ENCODE results near the gene SRRM3. TPM values are rescaled to one million over a fixed set of nuclear protein-coding genes. Genes with fewer than 3 reads are reported as not detected.
"Not testable (repeated sequence)": the region's sequence is repeated elsewhere in the genome, so short reads cannot be mapped to it uniquely, and the experiment has no call there.

Gene SRRM3
- total RNA-seq, 1 donor from 2014 or later = 1.1 TPM

DNA sequence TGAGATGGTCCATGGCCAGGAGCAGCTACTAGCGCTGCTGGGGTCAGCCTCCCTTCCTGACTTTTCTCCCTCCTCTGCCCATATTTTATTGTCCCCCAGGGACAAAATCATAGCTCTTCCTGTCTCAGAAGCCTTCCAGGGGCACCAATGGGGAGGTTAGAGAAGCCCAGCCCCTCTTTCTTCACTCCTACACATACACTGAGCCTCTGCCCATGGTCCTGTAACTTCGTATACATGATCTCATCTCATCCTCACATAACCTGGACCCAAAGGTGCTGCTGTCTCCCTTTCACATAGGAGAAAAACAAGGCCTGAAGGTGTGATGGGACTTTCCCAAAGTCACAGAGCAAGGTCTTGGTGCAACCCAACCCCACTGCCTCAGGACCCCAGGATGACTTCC is 2.5 kb downstream of the SRRM3 start:
- no peak for DNase-seq
- TF ChIP-seq, protein P1, sequence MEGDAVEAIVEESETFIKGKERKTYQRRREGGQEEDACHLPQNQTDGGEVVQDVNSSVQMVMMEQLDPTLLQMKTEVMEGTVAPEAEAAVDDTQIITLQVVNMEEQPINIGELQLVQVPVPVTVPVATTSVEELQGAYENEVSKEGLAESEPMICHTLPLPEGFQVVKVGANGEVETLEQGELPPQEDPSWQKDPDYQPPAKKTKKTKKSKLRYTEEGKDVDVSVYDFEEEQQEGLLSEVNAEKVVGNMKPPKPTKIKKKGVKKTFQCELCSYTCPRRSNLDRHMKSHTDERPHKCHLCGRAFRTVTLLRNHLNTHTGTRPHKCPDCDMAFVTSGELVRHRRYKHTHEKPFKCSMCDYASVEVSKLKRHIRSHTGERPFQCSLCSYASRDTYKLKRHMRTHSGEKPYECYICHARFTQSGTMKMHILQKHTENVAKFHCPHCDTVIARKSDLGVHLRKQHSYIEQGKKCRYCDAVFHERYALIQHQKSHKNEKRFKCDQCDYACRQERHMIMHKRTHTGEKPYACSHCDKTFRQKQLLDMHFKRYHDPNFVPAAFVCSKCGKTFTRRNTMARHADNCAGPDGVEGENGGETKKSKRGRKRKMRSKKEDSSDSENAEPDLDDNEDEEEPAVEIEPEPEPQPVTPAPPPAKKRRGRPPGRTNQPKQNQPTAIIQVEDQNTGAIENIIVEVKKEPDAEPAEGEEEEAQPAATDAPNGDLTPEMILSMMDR (IDR thresholded peaks at IDR 0.05) = no peak
- H3K4me3 ChIP-seq = no peak overlapping the region
- intact Hi-C loops (cut with DNase I) = no loop called here
- H3K27ac ChIP-seq = no peak overlapping the region
- H3K36me3 ChIP-seq = no peaks in the 10 kb centered on the region
- H3K4me1 ChIP-seq = no peaks in the 10 kb centered on the region
- no peak for ATAC-seq
- H3K27me3 ChIP-seq = peaks cover 18% of the 10 kb centered on the region
- no peaks in the 10 kb centered on the region for H3K9me3 ChIP-seq

GRCh38 chr7:76206633-76207032 is 4.9 kb downstream of the SRRM3 start:
- H3K9me3 ChIP-seq = no peaks in the 10 kb centered on the region
- ATAC-seq (no peak), DNase-seq (no peak)
- H3K4me3 ChIP-seq = no peak overlapping the region
- H3K36me3 ChIP-seq = no peaks in the 10 kb centered on the region
- intact Hi-C loops (cut with DNase I) = no loop called here
- H3K27me3 ChIP-seq = peaks cover 6% of the 10 kb centered on the region
- TF ChIP-seq, protein P1 (IDR thresholded peaks at IDR 0.05) = no peak
- H3K4me1 ChIP-seq = no peaks in the 10 kb centered on the region
- no peak overlapping the region for H3K27ac ChIP-seq

DNA sequence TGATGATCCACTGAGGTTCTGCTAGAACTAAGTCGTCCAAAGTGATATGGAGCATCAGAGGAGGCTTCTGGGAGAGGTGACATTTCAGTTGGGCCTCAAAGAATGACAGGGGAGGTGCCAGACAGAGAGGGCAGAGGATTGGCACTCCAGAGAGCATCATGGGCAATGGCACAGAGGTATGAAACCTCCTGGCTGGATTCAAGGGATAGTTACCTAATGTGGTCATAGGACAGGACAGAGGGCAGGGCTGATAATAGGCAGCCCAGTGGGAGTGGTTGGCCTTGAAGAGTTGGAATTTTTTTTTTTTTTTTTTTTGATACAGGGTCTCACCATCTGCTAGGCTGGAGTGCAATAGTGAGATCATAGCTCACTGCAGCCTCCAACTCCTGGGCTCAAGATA is 7.6 kb downstream of the SRRM3 start:
- ATAC-seq (no peak), DNase-seq (no peak)
- Histone ChIP-seq H3K9me3 (no peaks in the 10 kb centered on the region), H3K27ac (no peak overlapping the region), H3K36me3 (no peaks in the 10 kb centered on the region), H3K4me1 (no peaks in the 10 kb centered on the region), H3K27me3 (peaks cover 12% of the 10 kb centered on the region), H3K4me3 (no peak overlapping the region)
- TF ChIP-seq, protein P1 (IDR thresholded peaks at IDR 0.05) = no peak
- intact Hi-C loops (cut with DNase I) = no loop called here

DNA sequence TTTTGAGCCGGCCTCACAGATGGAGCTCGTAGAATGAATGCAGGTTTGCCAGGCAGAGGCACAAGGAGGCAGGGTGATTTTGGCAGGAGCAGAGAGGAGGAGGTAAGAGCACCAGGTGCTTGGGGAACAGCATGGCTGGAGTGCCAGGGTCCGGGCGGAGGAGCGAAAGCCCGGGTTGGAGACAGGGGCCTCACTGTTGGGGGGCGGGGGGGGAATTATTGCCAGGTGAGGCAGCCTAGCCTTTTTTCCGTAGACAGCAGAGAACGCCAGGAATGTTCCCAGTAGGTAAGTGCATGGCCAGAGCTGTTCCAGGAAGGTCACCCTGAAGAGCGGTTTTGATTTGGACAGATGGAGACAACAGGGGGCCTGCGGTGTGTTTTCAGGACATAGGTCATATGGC is 9.5 kb downstream of the SRRM3 start:
- peaks cover 12% of the 10 kb centered on the region for H3K27me3 ChIP-seq
- H3K27ac ChIP-seq = no peak overlapping the region
- H3K4me1 ChIP-seq = no peaks in the 10 kb centered on the region
- H3K36me3 ChIP-seq = no peaks in the 10 kb centered on the region
- no peak for DNase-seq
- no peak for ATAC-seq
- TF ChIP-seq, protein P1 (IDR thresholded peaks at IDR 0.05) = no peak
- no peaks in the 10 kb centered on the region for H3K9me3 ChIP-seq
- no peak overlapping the region for H3K4me3 ChIP-seq
- intact Hi-C loops (cut with DNase I) = no loop called here

DNA sequence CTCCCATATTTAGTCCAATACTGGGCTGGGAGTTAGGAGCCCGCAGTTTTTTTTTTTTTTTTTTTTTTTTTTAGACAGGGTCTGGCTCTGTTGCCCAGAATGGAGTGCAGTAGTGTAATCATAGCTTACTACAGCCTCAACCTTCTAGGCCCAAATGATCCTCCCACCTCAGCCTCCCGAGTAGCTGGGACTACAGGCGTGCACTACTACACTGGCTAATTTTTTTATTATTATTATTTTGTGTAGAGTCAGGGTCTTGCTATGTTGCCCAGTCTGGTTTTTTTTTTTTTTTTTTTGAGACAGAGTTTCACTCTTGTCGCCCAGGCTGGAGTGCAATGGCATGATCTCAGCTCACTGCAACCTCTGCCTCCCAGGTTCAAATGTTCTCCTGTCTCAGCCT is 13.7 kb downstream of the SRRM3 start:
- intact Hi-C loops (cut with DNase I) = not testable (repeated sequence)

DNA sequence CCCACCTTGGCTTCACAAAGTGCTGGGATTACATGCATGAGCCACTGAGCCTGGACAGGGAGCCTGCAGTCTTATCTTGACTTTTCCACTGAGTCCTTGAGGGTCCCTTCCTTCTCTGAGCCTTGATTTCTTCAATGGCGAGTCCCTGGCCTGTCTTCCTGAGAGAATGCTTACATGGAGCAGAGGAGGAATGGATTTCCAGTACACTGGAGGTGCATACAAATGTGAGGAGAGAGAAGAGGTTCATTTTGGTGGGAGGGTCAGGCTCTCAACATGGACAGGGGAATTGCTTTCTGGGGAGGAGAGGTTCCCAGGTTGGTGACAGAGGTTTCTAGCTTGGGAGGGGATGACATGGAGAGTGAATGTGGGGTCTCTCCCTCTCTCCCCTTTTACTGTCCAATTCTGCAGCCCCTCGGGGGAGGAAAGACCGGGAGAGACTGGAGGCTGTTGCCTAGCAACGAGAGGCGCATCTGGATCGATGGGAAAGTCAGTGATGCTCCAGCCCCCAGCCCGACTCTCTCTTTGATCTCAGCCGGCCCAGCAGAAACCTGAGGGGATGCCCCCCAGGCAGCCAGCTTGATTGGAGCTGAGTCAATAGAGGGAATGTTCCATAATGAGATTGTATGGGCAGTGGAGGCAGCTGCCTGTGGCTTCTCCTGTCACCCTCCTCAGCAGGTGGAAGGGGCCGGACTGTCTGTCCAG is 14.8 kb downstream of the SRRM3 start:
- H3K9me3 ChIP-seq = no peaks in the 10 kb centered on the region
- intact Hi-C loops (cut with DNase I) = no loop called here
- H3K4me1 ChIP-seq = no peaks in the 10 kb centered on the region
- no peak overlapping the region for H3K27ac ChIP-seq
- TF ChIP-seq, protein P1 (IDR thresholded peaks at IDR 0.05) = no peak
- DNase-seq (no peak), ATAC-seq (no peak)
- H3K4me3 ChIP-seq = no peak overlapping the region
- H3K36me3 ChIP-seq = no peaks in the 10 kb centered on the region
- H3K27me3 ChIP-seq = peaks cover 28% of the 10 kb centered on the region

More for the DNA sequence above, 13.7 kb downstream of the SRRM3 start:
- not testable (repeated sequence) for ATAC-seq, DNase-seq, H3K27ac ChIP-seq, H3K36me3 ChIP-seq, H3K4me1 ChIP-seq, H3K4me3 ChIP-seq, H3K9me3 ChIP-seq
- H3K27me3 ChIP-seq = peaks cover 25% of the 10 kb centered on the region
